ENCODE measurements around the gene ENO1. TPM values are rescaled to one million over a fixed set of nuclear protein-coding genes. Genes with fewer than 3 reads are reported as not detected.
A peak's percentile ranks its signal among the peaks of the same experiment; 100 is the strongest.

Gene ENO1
- total RNA-seq, 1 experiment from 2014 or later, result 2,334 TPM

DNA sequence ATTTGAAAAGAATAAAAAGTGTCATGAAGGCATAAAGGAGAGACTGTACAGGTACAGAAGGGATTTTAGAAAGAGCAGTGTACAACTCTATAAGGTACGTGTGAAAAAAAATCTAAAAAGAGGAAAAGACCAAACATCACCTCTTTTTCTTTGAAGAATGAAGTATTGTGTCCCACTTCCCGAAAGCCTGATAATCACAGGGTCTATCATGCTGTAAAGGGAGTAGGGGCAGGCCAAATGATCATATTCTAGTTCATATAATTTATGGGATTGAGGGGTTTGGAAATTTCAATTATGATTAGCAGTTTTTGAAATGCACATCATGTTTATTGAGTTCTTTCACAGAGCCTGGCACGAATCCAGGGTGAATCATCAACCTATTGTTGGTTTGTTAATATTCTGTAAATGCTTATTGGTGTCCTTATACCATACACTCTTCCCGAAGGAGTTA is 60.1 kb downstream of the ENO1 start:
- intact Hi-C loops (cut with micrococcal nuclease), result no loop called here
- BruUV-seq (replicated peaks), result TSS peak; percentile 95
- ChIA-PET CTCF (no interaction called here), RAD21 (ENCODE audit: low non-redundant PET in 1 of 2, low total read pairs in 2 of 2, uncharacterized antibody in 2 of 2, unreplicated experiment in 2 of 2) (no interaction called here), POLR2A (no interaction called here)
- H2AFZ ChIP-seq (ENCODE audit: low read depth, low read length, poor library complexity, severe bottlenecking), result peak overlapping the region; percentile 42
- peak overlapping the region; percentile 91 for H3K9ac ChIP-seq (ENCODE audit: low read length)
- TF ChIP-seq CEBPB (IDR thresholded peaks at IDR 0.05; ENCODE audit: low read depth) (peak; percentile 21; the same call in 1 of the 2 replicates), JUND (IDR thresholded peaks at IDR 0.05) (peak; percentile 38; the same call in 1 of the 2 replicates), SRF (IDR thresholded peaks at IDR 0.05; ENCODE audit: low read depth) (0 out of 2 replicates have a peak, but pooled peaks have one; percentile 36), SP1 (IDR thresholded peaks at IDR 0.05; ENCODE audit: low read depth) (peak; percentile 31; the same call in 1 of the 2 replicates), ZFX (IDR thresholded peaks at IDR 0.05) (no peak), FOSL1 (IDR thresholded peaks at IDR 0.05; ENCODE audit: low read depth) (0 out of 2 replicates have a peak, but pooled peaks have one; percentile 17), ZNF274 (IDR thresholded peaks at IDR 0.05; ENCODE audit: low read depth, low read length) (no peak), POLR2A (IDR thresholded peaks at IDR 0.05; ENCODE audit: borderline replicate concordance, extremely low read depth, insufficient read depth, insufficient read length) (no peak)
- TF ChIP-seq, protein P1, sequence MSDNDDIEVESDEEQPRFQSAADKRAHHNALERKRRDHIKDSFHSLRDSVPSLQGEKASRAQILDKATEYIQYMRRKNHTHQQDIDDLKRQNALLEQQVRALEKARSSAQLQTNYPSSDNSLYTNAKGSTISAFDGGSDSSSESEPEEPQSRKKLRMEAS (IDR thresholded peaks at IDR 0.05), result peak; percentile 27; the same call in 1 of the 2 replicates
- TF ChIP-seq, protein P2, sequence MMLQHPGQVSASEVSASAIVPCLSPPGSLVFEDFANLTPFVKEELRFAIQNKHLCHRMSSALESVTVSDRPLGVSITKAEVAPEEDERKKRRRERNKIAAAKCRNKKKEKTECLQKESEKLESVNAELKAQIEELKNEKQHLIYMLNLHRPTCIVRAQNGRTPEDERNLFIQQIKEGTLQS (IDR thresholded peaks at IDR 0.05), result no peak
- no peaks in the 10 kb centered on the region for H3K9me2 ChIP-seq (ENCODE audit: insufficient read depth)
- no peaks in the 10 kb centered on the region for H3K27me3 ChIP-seq (ENCODE audit: insufficient read depth, low read length)
- H3K4me1 ChIP-seq (ENCODE audit: control insufficient read depth in 1 of 2, insufficient read depth in 2 of 2, low read length in 2 of 2), result peaks cover 30 to 50% of the 10 kb centered on the region in 2 experiments
- ATAC-seq (no peak), DNase-seq (ENCODE audit: low read depth, low spot score) (peak; percentile 42)
- H3K27ac ChIP-seq (ENCODE audit: low read depth, low read length), result peak overlapping the region; percentile 82; the same call in 1 of the 2 replicates
- no peaks in the 10 kb centered on the region for H3K9me3 ChIP-seq (ENCODE audit: control insufficient read depth in 1 of 2, insufficient read depth in 1 of 2, low read depth in 1 of 2, low read length in 2 of 2)
- H3K4me2 ChIP-seq (ENCODE audit: low read length), result peak overlapping the region; percentile 83
- H4K20me1 ChIP-seq (ENCODE audit: insufficient read depth), result no peaks in the 10 kb centered on the region
- peak overlapping the region; percentile 41 to 84 for H3K4me3 ChIP-seq (replicated peaks in 1 of 2; ENCODE audit: low read depth in 1 of 2, low read length in 2 of 2)
- H3K79me2 ChIP-seq (ENCODE audit: insufficient read depth, low read length), result peaks cover 39% of the 10 kb centered on the region
- H3K36me3 ChIP-seq (ENCODE audit: control insufficient read depth in 1 of 2, insufficient read depth in 2 of 2, low read length in 2 of 2), result no peaks in the 10 kb centered on the region

Measured in HCT116 (cell line).